Breast epithelium (tissue), 3 donors: ENCODE data around the gene AMD1.

Experiments used
- POLR2A ChIP-seq: fragments of 450-650 bp; IDR thresholded peaks from one replicate; pipeline ENCODE4 v1.6.1; 2016; ENCODE audit warnings: antibody characterized with exemption, mild to moderate bottlenecking, moderate library complexity
- TF ChIP-seq, protein P1 (sequence below), 3 donors: fragments of 450-650 bp; IDR thresholded peaks; one replicate each; pipeline ENCODE4 v1.5.1; 2016 to 2017; ENCODE audit warnings: antibody characterized with exemption in 3 of 3, mild to moderate bottlenecking in 3 of 3, moderate library complexity in 3 of 3

GRCh38 chr6:110898111-110898510, 23.5 kb downstream of the AMD1 start:
- TF ChIP-seq, protein P1, sequence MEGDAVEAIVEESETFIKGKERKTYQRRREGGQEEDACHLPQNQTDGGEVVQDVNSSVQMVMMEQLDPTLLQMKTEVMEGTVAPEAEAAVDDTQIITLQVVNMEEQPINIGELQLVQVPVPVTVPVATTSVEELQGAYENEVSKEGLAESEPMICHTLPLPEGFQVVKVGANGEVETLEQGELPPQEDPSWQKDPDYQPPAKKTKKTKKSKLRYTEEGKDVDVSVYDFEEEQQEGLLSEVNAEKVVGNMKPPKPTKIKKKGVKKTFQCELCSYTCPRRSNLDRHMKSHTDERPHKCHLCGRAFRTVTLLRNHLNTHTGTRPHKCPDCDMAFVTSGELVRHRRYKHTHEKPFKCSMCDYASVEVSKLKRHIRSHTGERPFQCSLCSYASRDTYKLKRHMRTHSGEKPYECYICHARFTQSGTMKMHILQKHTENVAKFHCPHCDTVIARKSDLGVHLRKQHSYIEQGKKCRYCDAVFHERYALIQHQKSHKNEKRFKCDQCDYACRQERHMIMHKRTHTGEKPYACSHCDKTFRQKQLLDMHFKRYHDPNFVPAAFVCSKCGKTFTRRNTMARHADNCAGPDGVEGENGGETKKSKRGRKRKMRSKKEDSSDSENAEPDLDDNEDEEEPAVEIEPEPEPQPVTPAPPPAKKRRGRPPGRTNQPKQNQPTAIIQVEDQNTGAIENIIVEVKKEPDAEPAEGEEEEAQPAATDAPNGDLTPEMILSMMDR (IDR thresholded peaks at IDR 0.05), result no peak
- TF ChIP-seq POLR2A, result no peak
